Colonic mucosa (tissue), 4 donors: Measurements from ENCODE around the gene ANKS1B. TPM values are rescaled to one million over a fixed set of nuclear protein-coding genes. Genes with fewer than 3 reads are reported as not detected.

Experiments used
- DNase-seq: peaks from one replicate; pipeline ENCODE4 v3.0.0-alpha.2; 2020
- H3K27ac ChIP-seq: fragments of 200-600 bp; one replicate; pipeline ENCODE4 v1.8.0; 2021
- H3K27me3 ChIP-seq: fragments of 200-600 bp; one replicate; pipeline ENCODE4 v1.8.0; 2021
- H3K36me3 ChIP-seq: fragments of 200-600 bp; one replicate; pipeline ENCODE4 v1.8.0; 2021
- H3K4me1 ChIP-seq: fragments of 200-600 bp; one replicate; pipeline ENCODE4 v1.8.0; 2021; ENCODE audit warnings: mild to moderate bottlenecking
- H3K4me3 ChIP-seq: fragments of 200-600 bp; one replicate; pipeline ENCODE4 v1.8.0; 2021
- H3K9ac ChIP-seq, 2 donors: one replicate each; pipeline ENCODE4 v1.7.0; 2013; ENCODE audit warnings: control low read depth in 2 of 2, low read depth in 2 of 2, low read length in 2 of 2
- H3K9me3 ChIP-seq: fragments of 200-600 bp; one replicate; pipeline ENCODE4 v1.8.0; 2021
- CTCF ChIP-seq: fragments of 200-600 bp; IDR thresholded peaks from one replicate; pipeline ENCODE4 v1.8.0; 2022; ENCODE audit warnings: antibody characterized with exemption, mild to moderate bottlenecking
- intact Hi-C: fragments of 100-400 bp; cut with DNase I; formaldehyde crosslinking; loops from one replicate; pipeline ENCODE4 v1.14.1; 2022
- total RNA-seq, 2 donors: library from RNA; stranded (reverse); fragmentation: NEBNext Ultra II Directional in 1 of 2; extraction: Animal tissue kit (Norgen Biotek cat#: 25700) in 1 of 2; gene quantifications; one replicate each; pipeline ENCODE4 v1.2.1, GENCODE V29; 2021
- donor health status: healthy.
- donor health status: DM: no; HTN: no; CAD: no.
- donor health status: DM: no; HTN: no; CAD: no.

Gene ANKS1B
- total RNA-seq, 2 donors from 2014 or later = 1.7 to 3.3 TPM

GRCh38 chr12:99281277-99281676, 703.5 kb downstream of the ANKS1B start:
- H3K4me1 ChIP-seq = no peaks in the 10 kb centered on the region
- no peak overlapping the region for H3K9ac ChIP-seq
- no peaks in the 10 kb centered on the region for H3K9me3 ChIP-seq
- no peak for TF ChIP-seq CTCF
- no peak for DNase-seq
- H3K36me3 ChIP-seq = no peaks in the 10 kb centered on the region
- no peak overlapping the region for H3K4me3 ChIP-seq
- intact Hi-C loops = no loop called here
- H3K27me3 ChIP-seq = no peaks in the 10 kb centered on the region
- H3K27ac ChIP-seq = no peak overlapping the region

GRCh38 chr12:99278899-99279298, 705.8 kb downstream of the ANKS1B start:
- Histone ChIP-seq H3K9me3 (no peaks in the 10 kb centered on the region), H3K9ac (no peak overlapping the region), H3K27me3 (no peaks in the 10 kb centered on the region), H3K36me3 (no peaks in the 10 kb centered on the region), H3K4me3 (no peak overlapping the region), H3K4me1 (no peaks in the 10 kb centered on the region), H3K27ac (no peak overlapping the region)
- intact Hi-C loops = no loop called here
- no peak for TF ChIP-seq CTCF
- DNase-seq = no peak

- no peaks in the 10 kb centered on the region for H3K27me3 ChIP-seq
- DNase-seq = no peak
- no peaks in the 10 kb centered on the region for H3K36me3 ChIP-seq
- H3K9ac ChIP-seq = no peak overlapping the region
- H3K4me1 ChIP-seq = no peaks in the 10 kb centered on the region
- intact Hi-C loops = no loop called here
- no peak for TF ChIP-seq CTCF
- H3K9me3 ChIP-seq = no peaks in the 10 kb centered on the region
- no peak overlapping the region for H3K27ac ChIP-seq
- no peak overlapping the region for H3K4me3 ChIP-seq
Observed at GRCh38 chr12:99277591-99278379, 707.0 kb downstream of the ANKS1B start.

- no peak overlapping the region for H3K9ac ChIP-seq
- no peak for DNase-seq
- no peak for TF ChIP-seq CTCF
- no peaks in the 10 kb centered on the region for H3K9me3 ChIP-seq
- intact Hi-C loops = no loop called here
- H3K27me3 ChIP-seq = no peaks in the 10 kb centered on the region
- H3K4me3 ChIP-seq = no peak overlapping the region
- H3K4me1 ChIP-seq = no peaks in the 10 kb centered on the region
- H3K36me3 ChIP-seq = no peaks in the 10 kb centered on the region
- no peak overlapping the region for H3K27ac ChIP-seq
Observed at GRCh38 chr12:99271071-99271470, 713.7 kb downstream of the ANKS1B start.

- Histone ChIP-seq H3K27me3 (no peaks in the 10 kb centered on the region), H3K9me3 (no peaks in the 10 kb centered on the region), H3K4me1 (no peaks in the 10 kb centered on the region), H3K9ac (no peak overlapping the region), H3K4me3 (no peak overlapping the region), H3K27ac (no peak overlapping the region), H3K36me3 (no peaks in the 10 kb centered on the region)
- intact Hi-C loops = no loop called here
- TF ChIP-seq CTCF = no peak
- DNase-seq = no peak
Observed at GRCh38 chr12:99267038-99267437, 717.7 kb downstream of the ANKS1B start.
